Right lobe of liver (tissue), 6 donors: ENCODE measurements around the gene KBTBD7. TPM values are rescaled to one million over a fixed set of nuclear protein-coding genes. Genes with fewer than 3 reads are reported as not detected.
A peak's percentile ranks its signal among the peaks of the same experiment; 100 is the strongest.

ENCODE experiments used
- ATAC-seq, 4 donors: fragments of 200-7000 bp; cut with Tn5 transposase; one replicate each; pipeline ENCODE4 v1.9.1; 2020; ENCODE audit warnings: mild to moderate bottlenecking in 4 of 4, moderate library complexity in 4 of 4
- DNase-seq, 3 donors: peaks; one replicate each; pipeline ENCODE4 v3.0.0-alpha.2; 2020
- H3K27ac ChIP-seq, 3 donors: fragments of 200-600 bp; one replicate each; pipeline ENCODE4 v1.8.0; 2022
- H3K27me3 ChIP-seq, 2 donors: fragments of 200-600 bp; one replicate each; pipeline ENCODE4 v1.8.0; 2022
- H3K36me3 ChIP-seq, 4 donors: fragments of 200-600 bp; sonication (generic) in 1 of 4; one replicate each; pipeline versions ENCODE4 v1.5.1 to v1.8.0; 2017 to 2022; ENCODE audit warnings: control low read depth in 1 of 4
- H3K4me1 ChIP-seq, 4 donors: fragments of 200-600 bp; sonication (generic) in 1 of 4; one replicate each; pipeline versions ENCODE4 v1.5.1 to v1.8.0; 2017 to 2022; ENCODE audit warnings: control low read depth in 1 of 4
- H3K4me3 ChIP-seq, 3 donors: fragments of 200-600 bp; one replicate each; pipeline ENCODE4 v1.8.0; 2022
- H3K9me3 ChIP-seq, 4 donors: fragments of 200-600 bp; sonication (generic) in 1 of 4; one replicate each; pipeline versions ENCODE4 v1.5.1 to v1.8.0; 2017 to 2022; ENCODE audit warnings: control low read depth in 1 of 4
- POLR2A ChIP-seq: fragments of 450-650 bp; IDR thresholded peaks from one replicate; pipeline ENCODE4 v1.6.1; 2017; ENCODE audit warnings: antibody characterized with exemption, mild to moderate bottlenecking
- WGBS: methylation state at CpG from one replicate; pipeline ENCODE4 v1.1.6; 2018; ENCODE audit warnings: low coverage, low lambda C conversion rate; ENCODE audit not compliant: insufficient coverage; ENCODE audit errors: missing lambda C conversion rate; 5-methylcytosine and 5-hydroxymethylcytosine counted together
- intact Hi-C, 2 donors: fragments of 100-400 bp; cut with DNase I; formaldehyde crosslinking; loops; one replicate each; pipeline versions ENCODE4 v1.11.2 to v1.14.1; 2022
- total RNA-seq, 6 experiments: library from RNA; depleted of rRNA in 2 of 6; stranded (reverse); fragments of >200 nt in 2 of 6; fragmentation: NEBNext Ultra II Directional in 3 of 6; extraction: Animal tissue kit (Norgen Biotek cat#: 25700) in 3 of 6; gene quantifications; one replicate each; pipeline versions ENCODE4 v1.1.0 to v1.2.4, GENCODE V29; 2016 to 2023
- TF ChIP-seq, protein P1 (sequence below), 4 donors: fragments of 200-600 bp in 3 of 4; fragments of 450-650 bp in 1 of 4; IDR thresholded peaks; one replicate each; pipeline versions ENCODE4 v1.5.1 to v1.8.0; 2016 to 2022; ENCODE audit warnings: antibody characterized with exemption in 4 of 4, mild to moderate bottlenecking in 2 of 4
- donor health status: DM: no; HTN: yes; CAD: no.
- donor health status: DM: no; HTN: no; CAD: no.
- donor health status: DM: no; HTN: no; CAD: no.
- donor health status: DM: no; HTN: yes; CAD: no.
- donor health status: DM: no; HTN: yes; CAD: no.

Gene KBTBD7
- total RNA-seq, 6 experiments from 2014 or later, result 3.0 to 6.7 (median 5.5) TPM

DNA sequence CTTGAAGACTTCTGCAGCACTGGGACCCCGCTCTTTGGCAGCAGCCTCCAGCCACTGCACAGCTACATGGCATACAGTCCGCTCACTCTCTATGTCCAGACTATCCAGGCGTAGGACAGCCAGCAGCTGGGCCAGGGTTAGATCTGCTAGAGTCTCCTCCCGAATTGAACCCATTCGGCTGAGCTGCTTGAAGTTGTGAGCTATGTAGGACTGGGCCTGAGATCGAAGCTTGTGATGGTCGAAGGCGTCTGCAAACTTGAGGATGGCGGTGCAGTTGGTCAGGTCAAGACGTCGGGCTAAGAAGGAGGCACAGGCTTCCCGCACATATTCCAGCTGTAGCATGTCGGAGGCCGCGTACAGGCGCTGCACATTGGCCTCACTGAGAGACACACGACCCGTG, 900 bp downstream of the KBTBD7 start:
- Histone ChIP-seq H3K27me3 (no peaks in the 10 kb centered on the region), H3K4me1 (peaks cover 0 to 19% (median 6%) of the 10 kb centered on the region in 4 donors), H3K9me3 (no peaks in the 10 kb centered on the region), H3K36me3 (no peaks in the 10 kb centered on the region), H3K27ac (no peak overlapping the region), H3K4me3 (peak overlapping the region; percentile 51 to 88 (median 68))
- intact Hi-C loops, result loop anchor here (10.0 kb wide), 1 partner anchor 59 kb away; the partner anchor contains the start of gene KBTBD6 (in 2 of the 2)
- DNase-seq (no peak), ATAC-seq (no peak)
- no CpG with 5 or more reads among the region's 18 CpGs for WGBS
- no peak for TF ChIP-seq POLR2A
- TF ChIP-seq, protein P1, sequence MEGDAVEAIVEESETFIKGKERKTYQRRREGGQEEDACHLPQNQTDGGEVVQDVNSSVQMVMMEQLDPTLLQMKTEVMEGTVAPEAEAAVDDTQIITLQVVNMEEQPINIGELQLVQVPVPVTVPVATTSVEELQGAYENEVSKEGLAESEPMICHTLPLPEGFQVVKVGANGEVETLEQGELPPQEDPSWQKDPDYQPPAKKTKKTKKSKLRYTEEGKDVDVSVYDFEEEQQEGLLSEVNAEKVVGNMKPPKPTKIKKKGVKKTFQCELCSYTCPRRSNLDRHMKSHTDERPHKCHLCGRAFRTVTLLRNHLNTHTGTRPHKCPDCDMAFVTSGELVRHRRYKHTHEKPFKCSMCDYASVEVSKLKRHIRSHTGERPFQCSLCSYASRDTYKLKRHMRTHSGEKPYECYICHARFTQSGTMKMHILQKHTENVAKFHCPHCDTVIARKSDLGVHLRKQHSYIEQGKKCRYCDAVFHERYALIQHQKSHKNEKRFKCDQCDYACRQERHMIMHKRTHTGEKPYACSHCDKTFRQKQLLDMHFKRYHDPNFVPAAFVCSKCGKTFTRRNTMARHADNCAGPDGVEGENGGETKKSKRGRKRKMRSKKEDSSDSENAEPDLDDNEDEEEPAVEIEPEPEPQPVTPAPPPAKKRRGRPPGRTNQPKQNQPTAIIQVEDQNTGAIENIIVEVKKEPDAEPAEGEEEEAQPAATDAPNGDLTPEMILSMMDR (IDR thresholded peaks at IDR 0.05), result no peak

DNA sequence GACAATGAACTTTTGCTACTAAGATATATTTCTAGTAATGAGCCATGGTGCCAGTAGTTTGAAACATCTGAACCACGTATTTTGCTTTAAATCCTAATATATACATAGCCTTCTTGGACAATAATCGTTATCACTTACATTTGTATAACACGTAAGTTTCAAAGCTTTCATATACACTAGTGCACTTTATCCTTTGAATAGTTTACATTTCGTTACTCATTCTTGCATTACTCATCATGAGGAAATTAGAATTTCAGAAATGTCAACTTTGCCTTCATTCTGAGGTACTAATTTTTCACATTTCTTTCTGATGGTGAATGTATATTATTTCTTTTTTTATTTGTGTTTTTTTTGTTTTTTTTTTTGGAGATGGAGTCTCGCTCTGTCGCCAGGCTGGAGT, 5.8 kb downstream of the KBTBD7 start:
- TF ChIP-seq, protein P1 (IDR thresholded peaks at IDR 0.05), result no peak
- TF ChIP-seq POLR2A, result no peak
- Histone ChIP-seq H3K27me3 (no peaks in the 10 kb centered on the region), H3K4me1 (peaks cover 0 to 18% (median 6%) of the 10 kb centered on the region in 4 donors), H3K36me3 (no peaks in the 10 kb centered on the region), H3K27ac (no peak overlapping the region), H3K9me3 (no peaks in the 10 kb centered on the region), H3K4me3 (no peak overlapping the region)
- DNase-seq, result no peak
- ATAC-seq, result no peak
- intact Hi-C loops, result no loop called here
- 88% methylated on average over 6 of the region's 6 CpGs for WGBS

DNA sequence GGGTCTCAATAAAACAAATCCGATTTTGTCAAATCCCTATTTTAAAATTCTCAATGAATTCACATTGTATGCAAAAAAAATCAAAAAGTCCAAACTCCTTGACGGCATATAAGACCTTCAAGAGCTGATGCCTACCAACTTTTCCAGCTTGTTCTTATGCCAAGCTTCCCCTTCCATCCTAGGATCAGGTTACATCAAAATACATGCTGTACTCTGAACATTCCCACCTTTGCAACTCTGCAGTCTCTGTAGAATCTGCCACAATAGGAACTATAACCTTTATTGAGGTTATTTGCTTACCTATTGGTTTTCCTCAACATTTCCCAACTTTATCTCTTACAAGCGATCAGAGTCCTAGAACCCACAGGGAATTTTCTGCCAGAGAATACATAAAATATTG, 7.9 kb downstream of the KBTBD7 start:
- DNase-seq (no peak), ATAC-seq (no peak)
- Histone ChIP-seq H3K4me3 (no peak overlapping the region), H3K27ac (no peak overlapping the region), H3K27me3 (no peaks in the 10 kb centered on the region), H3K9me3 (no peaks in the 10 kb centered on the region), H3K36me3 (no peaks in the 10 kb centered on the region), H3K4me1 (peaks cover 0 to 4% (median 0%) of the 10 kb centered on the region in 4 donors)
- intact Hi-C loops, result no loop called here
- 78% methylated on average over 3 of the region's 3 CpGs for WGBS
- no peak for TF ChIP-seq POLR2A
- TF ChIP-seq, protein P1 (IDR thresholded peaks at IDR 0.05), result no peak

DNA sequence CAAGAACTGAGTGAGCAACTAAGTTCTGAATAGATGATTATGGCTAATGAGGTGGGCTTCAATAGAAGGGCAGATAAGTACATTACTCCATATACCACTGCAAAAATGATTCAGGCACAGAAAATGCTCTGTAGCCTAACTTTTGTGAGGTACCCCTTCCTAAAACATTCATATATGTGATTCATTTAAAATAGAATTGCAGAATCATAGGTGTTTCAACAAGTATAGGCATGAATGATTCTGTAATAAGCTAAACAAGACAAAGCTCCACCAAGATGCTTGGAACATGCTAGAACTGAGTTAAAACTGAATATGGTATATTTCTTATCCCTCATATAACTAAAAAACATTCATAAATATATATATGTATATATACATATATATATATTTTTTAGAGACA, 12.1 kb downstream of the KBTBD7 start:
- Histone ChIP-seq H3K36me3 (no peaks in the 10 kb centered on the region), H3K9me3 (no peaks in the 10 kb centered on the region), H3K4me1 (peaks cover 0 to 5% (median 0%) of the 10 kb centered on the region in 4 donors), H3K27me3 (no peaks in the 10 kb centered on the region), H3K4me3 (no peak overlapping the region), H3K27ac (no peak overlapping the region)
- TF ChIP-seq, protein P1 (IDR thresholded peaks at IDR 0.05), result no peak
- TF ChIP-seq POLR2A, result no peak
- no peak for ATAC-seq
- intact Hi-C loops, result no loop called here
- no peak for DNase-seq
